Stomach (tissue), 9 donors: ENCODE data around the gene LNX2. TPM values are rescaled to one million over a fixed set of nuclear protein-coding genes. Genes with fewer than 3 reads are reported as not detected.

Source experiments
- DNase-seq, 2 donors: peaks; one replicate each; pipeline versions ENCODE4 v3.0.0 to v3.0.0-alpha.2; 2013 to 2019
- H3K27ac ChIP-seq, 5 donors: fragments of 200-600 bp in 4 of 5; sonication (generic) in 4 of 5; one replicate each; pipeline ENCODE4 v1.5.1; 2013 to 2019; ENCODE audit warnings: mild to moderate bottlenecking in 1 of 5, moderate library complexity in 1 of 5
- H3K27me3 ChIP-seq, 3 donors: fragments of 200-600 bp; sonication (generic); one replicate each; pipeline ENCODE4 v1.5.1; 2017 to 2019; ENCODE audit warnings: mixed run types in 1 of 3
- H3K36me3 ChIP-seq, 4 donors: fragments of 200-600 bp; sonication (generic); 1 replicate in 3 of 4; 2 replicates in 1 of 4; pipeline ENCODE4 v1.5.1; 2016 to 2019
- H3K4me1 ChIP-seq, 4 donors: fragments of 200-600 bp; sonication (generic); one replicate each; pipeline ENCODE4 v1.5.1; 2016 to 2019
- H3K4me3 ChIP-seq, 4 donors: fragments of 200-600 bp; sonication (generic) in 3 of 4; one replicate each; pipeline ENCODE4 v1.5.1; 2016 to 2019; ENCODE audit warnings: mild to moderate bottlenecking in 1 of 4
- H3K9me3 ChIP-seq, 4 donors: fragments of 200-600 bp; sonication (generic); one replicate each; pipeline ENCODE4 v1.5.1; 2016 to 2019
- CTCF ChIP-seq, 7 experiments: fragments of 450-650 bp in 4 of 7; fragments of 200-600 bp in 3 of 7; sonication (generic) in 3 of 7; IDR thresholded peaks; one replicate each; pipeline ENCODE4 v1.5.1; 2016 to 2019; ENCODE audit warnings: antibody characterized with exemption in 7 of 7, control low read depth in 2 of 7, mild to moderate bottlenecking in 1 of 7
- EP300 ChIP-seq: sonication (generic); formaldehyde crosslinking; IDR thresholded peaks from one replicate; pipeline ENCODE4 v1.6.1; 2017; ENCODE audit warnings: antibody characterized with exemption
- POLR2A ChIP-seq, 4 donors: fragments of 450-650 bp; IDR thresholded peaks; one replicate each; pipeline ENCODE4 v1.6.1; 2016; ENCODE audit warnings: antibody characterized with exemption in 4 of 4, control low read depth in 2 of 4, mild to moderate bottlenecking in 1 of 4, moderate library complexity in 1 of 4
- POLR2AphosphoS5 ChIP-seq, 3 donors: sonication (generic); formaldehyde crosslinking; IDR thresholded peaks; one replicate each; pipeline ENCODE4 v1.6.1; 2016; ENCODE audit warnings: antibody characterized with exemption in 3 of 3
- whole genome bisulfite sequencing, 5 donors: extraction: QIAGEN DNeasy Blood & Tissue Kit in 3 of 5; methylation state at CpG; one replicate each; pipeline versions ENCODE4 v1.1.5 to v1.1.7; 2013 to 2018; 5-methylcytosine and 5-hydroxymethylcytosine counted together
- intact Hi-C: fragments of 100-400 bp; cut with DNase I; formaldehyde crosslinking; loops from one replicate; pipeline ENCODE4 v1.15.1; 2023; ENCODE audit warnings: low total_unique reads
- polyA plus RNA-seq, 3 donors: library from polyadenylated mRNA; stranded (reverse); fragments of 200-250 nt; gene quantifications; one replicate each; pipeline ENCODE4 v1.2.3, GENCODE V29; 2013
- total RNA-seq, 5 donors: library from RNA; depleted of rRNA; stranded (reverse); fragments of >200 nt; gene quantifications; one replicate each; pipeline versions ENCODE4 v1.1.0 to v1.2.3, GENCODE V29; 2014 to 2016
- donor health status: healthy with polysubstance abuse.
- donor health status: Bipolar disorder and iron deficiency.
- donor health status: healthy.

The LNX2 gene
- total and polyA plus RNA-seq, 8 donors, result 3.5 to 35.7 (median 9.3) TPM

- no peaks in the 10 kb centered on the region for H3K27me3 ChIP-seq
- H3K4me1 ChIP-seq, result peaks cover 0 to 62% (median 39%) of the 10 kb centered on the region in 4 donors
- no peaks in the 10 kb centered on the region for H3K9me3 ChIP-seq
- no peak overlapping the region for H3K4me3 ChIP-seq
- TF ChIP-seq POLR2AphosphoS5 (IDR thresholded peaks at IDR 0.05) (no peak), EP300 (no peak), CTCF (IDR thresholded peaks at IDR 0.05) (no peak), POLR2A (IDR thresholded peaks at IDR 0.05) (no peak)
- no peak for DNase-seq
- 83 to 97% (median 92%) methylated on average over 1 of the region's 1 CpG for WGBS, 5 donors
- H3K36me3 ChIP-seq, result peaks cover 0 to 11% (median 4%) of the 10 kb centered on the region in 4 donors
- H3K27ac ChIP-seq, result no peak overlapping the region
- intact Hi-C loops, result no loop called here
Measured at GRCh38 chr13:27635266-27635665, 14.9 kb upstream of the LNX2 start.

- intact Hi-C loops, result no loop called here
- Histone ChIP-seq H3K27me3 (no peaks in the 10 kb centered on the region), H3K36me3 (peaks cover 0 to 11% (median 4%) of the 10 kb centered on the region in 4 donors), H3K4me3 (no peak overlapping the region), H3K9me3 (no peaks in the 10 kb centered on the region), H3K4me1 (peaks cover 0 to 58% (median 36%) of the 10 kb centered on the region in 4 donors), H3K27ac (peak overlapping the region in 1 of 5 donors; percentile 40)
- TF ChIP-seq POLR2AphosphoS5 (IDR thresholded peaks at IDR 0.05) (no peak), CTCF (IDR thresholded peaks at IDR 0.05) (no peak), EP300 (no peak), POLR2A (IDR thresholded peaks at IDR 0.05) (no peak)
- 85 to 95% (median 91%) methylated on average over 3 of the region's 3 CpGs for WGBS, 5 donors
- DNase-seq, result no peak
Measured at GRCh38 chr13:27634791-27635190, 14.5 kb upstream of the LNX2 start.

- Histone ChIP-seq H3K4me1 (peaks cover 0 to 52% (median 33%) of the 10 kb centered on the region in 4 donors), H3K36me3 (peaks cover 0 to 11% (median 4%) of the 10 kb centered on the region in 4 donors), H3K27ac (peak overlapping the region in 1 of 5 donors; percentile 40), H3K9me3 (no peaks in the 10 kb centered on the region), H3K4me3 (no peak overlapping the region), H3K27me3 (no peaks in the 10 kb centered on the region)
- intact Hi-C loops, result no loop called here
- TF ChIP-seq EP300, result no peak
- no peak for TF ChIP-seq POLR2AphosphoS5 (IDR thresholded peaks at IDR 0.05)
- no peak for TF ChIP-seq POLR2A (IDR thresholded peaks at IDR 0.05)
- no peak for TF ChIP-seq CTCF (IDR thresholded peaks at IDR 0.05)
- WGBS, 5 donors, result 65 to 89% (median 78%) methylated on average over 2 of the region's 2 CpGs
- DNase-seq, result no peak
Measured at GRCh38 chr13:27634231-27634630, 13.9 kb upstream of the LNX2 start.

GRCh38 chr13:27632648-27633047, 12.3 kb upstream of the LNX2 start:
- no peak for TF ChIP-seq CTCF (IDR thresholded peaks at IDR 0.05)
- TF ChIP-seq EP300, result no peak
- TF ChIP-seq POLR2A (IDR thresholded peaks at IDR 0.05), result no peak
- TF ChIP-seq POLR2AphosphoS5 (IDR thresholded peaks at IDR 0.05), result no peak
- Histone ChIP-seq H3K4me1 (peaks cover 0 to 40% (median 25%) of the 10 kb centered on the region in 4 donors), H3K9me3 (no peaks in the 10 kb centered on the region), H3K36me3 (peaks cover 0 to 11% (median 4%) of the 10 kb centered on the region in 4 donors), H3K27ac (no peak overlapping the region), H3K27me3 (no peaks in the 10 kb centered on the region), H3K4me3 (no peak overlapping the region)
- DNase-seq, result no peak
- 85 to 94% (median 90%) methylated on average over 1 of the region's 1 CpG for WGBS, 5 donors
- intact Hi-C loops, result no loop called here
